ENCODE results near the gene TPK1. TPM values are rescaled to one million over a fixed set of nuclear protein-coding genes. Genes with fewer than 3 reads are reported as not detected.

Gene TPK1
- total RNA-seq, 1 donor from 2014 or later: 3.5 TPM

GRCh38 chr7:144819566-144819965, 16.3 kb downstream of the TPK1 start:
- no peak for TF ChIP-seq CTCF (IDR thresholded peaks at IDR 0.05)
- no peak overlapping the region for H3K27ac Mint-ChIP-seq (ENCODE audit: unreplicated experiment)
- H3K4me1 Mint-ChIP-seq (ENCODE audit: low read depth): peaks cover 21% of the 10 kb centered on the region
- H3K4me3 Mint-ChIP-seq (ENCODE audit: unreplicated experiment): no peak overlapping the region
- H3K9me3 Mint-ChIP-seq (ENCODE audit: low read depth): no peaks in the 10 kb centered on the region
- no peaks in the 10 kb centered on the region for H3K36me3 Mint-ChIP-seq (ENCODE audit: low read depth)
- no peak for DNase-seq (ENCODE audit: low spot score)
- no peaks in the 10 kb centered on the region for H3K27me3 Mint-ChIP-seq (ENCODE audit: low read depth)

- peaks cover 10% of the 10 kb centered on the region for H3K4me1 Mint-ChIP-seq (ENCODE audit: low read depth)
- no peaks in the 10 kb centered on the region for H3K27me3 Mint-ChIP-seq (ENCODE audit: low read depth)
- H3K4me3 Mint-ChIP-seq (ENCODE audit: unreplicated experiment): no peak overlapping the region
These were observed 17.3 kb downstream of the TPK1 start for GRCh38 chr7:144818511-144818910.

GRCh38 chr7:144817001-144817400, 18.9 kb downstream of the TPK1 start:
- H3K4me1 Mint-ChIP-seq (ENCODE audit: low read depth): peaks cover 8% of the 10 kb centered on the region
- H3K27me3 Mint-ChIP-seq (ENCODE audit: low read depth): no peaks in the 10 kb centered on the region
- no peaks in the 10 kb centered on the region for H3K36me3 Mint-ChIP-seq (ENCODE audit: low read depth)
- DNase-seq (ENCODE audit: low spot score): no peak
- TF ChIP-seq CTCF (IDR thresholded peaks at IDR 0.05): no peak
- no peak overlapping the region for H3K4me3 Mint-ChIP-seq (ENCODE audit: unreplicated experiment)
- no peaks in the 10 kb centered on the region for H3K9me3 Mint-ChIP-seq (ENCODE audit: low read depth)
- H3K27ac Mint-ChIP-seq (ENCODE audit: unreplicated experiment): no peak overlapping the region

More at GRCh38 chr7:144818511-144818910, 17.3 kb downstream of the TPK1 start:
- no peak for TF ChIP-seq CTCF (IDR thresholded peaks at IDR 0.05)
- H3K9me3 Mint-ChIP-seq (ENCODE audit: low read depth): no peaks in the 10 kb centered on the region
- no peaks in the 10 kb centered on the region for H3K36me3 Mint-ChIP-seq (ENCODE audit: low read depth)
- H3K27ac Mint-ChIP-seq (ENCODE audit: unreplicated experiment): no peak overlapping the region
- no peak for DNase-seq (ENCODE audit: low spot score)

GRCh38 chr7:144814299-144814698, 21.6 kb downstream of the TPK1 start:
- Mint-ChIP-seq H3K27me3 (ENCODE audit: low read depth) (no peaks in the 10 kb centered on the region), H3K4me3 (ENCODE audit: unreplicated experiment) (no peak overlapping the region), H3K27ac (ENCODE audit: unreplicated experiment) (no peak overlapping the region), H3K36me3 (ENCODE audit: low read depth) (no peaks in the 10 kb centered on the region), H3K4me1 (ENCODE audit: low read depth) (peaks cover 7% of the 10 kb centered on the region), H3K9me3 (ENCODE audit: low read depth) (no peaks in the 10 kb centered on the region)
- TF ChIP-seq CTCF (IDR thresholded peaks at IDR 0.05): no peak
- no peak for DNase-seq (ENCODE audit: low spot score)

- no peak for DNase-seq (ENCODE audit: low spot score)
- Mint-ChIP-seq H3K9me3 (ENCODE audit: low read depth) (no peaks in the 10 kb centered on the region), H3K4me1 (ENCODE audit: low read depth) (peaks cover 8% of the 10 kb centered on the region), H3K36me3 (ENCODE audit: low read depth) (no peaks in the 10 kb centered on the region), H3K4me3 (ENCODE audit: unreplicated experiment) (no peak overlapping the region), H3K27me3 (ENCODE audit: low read depth) (no peaks in the 10 kb centered on the region), H3K27ac (ENCODE audit: unreplicated experiment) (no peak overlapping the region)
- no peak for TF ChIP-seq CTCF (IDR thresholded peaks at IDR 0.05)
These were observed 23.2 kb downstream of the TPK1 start for GRCh38 chr7:144812379-144813283.

All from chondrocyte (in vitro differentiated cells).